ENCODE measurements around the gene LGI4.

DNA sequence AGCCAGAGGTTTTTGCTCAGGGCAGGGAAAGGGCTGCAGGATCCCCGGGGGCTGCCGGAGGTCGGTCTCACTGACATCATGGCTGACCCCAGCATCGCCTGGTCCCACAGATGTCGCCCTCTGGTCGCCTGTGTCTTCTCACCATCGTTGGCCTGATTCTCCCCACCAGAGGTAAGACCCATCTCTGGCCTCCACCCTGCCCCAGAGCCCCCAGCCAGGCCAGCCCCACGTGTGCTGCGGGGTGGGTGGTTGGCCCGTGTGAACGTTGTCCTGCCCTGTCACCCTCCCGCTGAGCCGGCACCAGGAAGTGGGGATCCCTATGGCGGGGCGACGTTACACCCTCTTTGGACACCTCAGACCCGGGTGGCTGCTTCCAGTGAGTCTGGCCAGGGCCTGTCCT, 20.6 kb upstream of the LGI4 start:
- no peak for TF ChIP-seq POLR2A (IDR thresholded peaks at IDR 0.05)
- TF ChIP-seq, protein P1, sequence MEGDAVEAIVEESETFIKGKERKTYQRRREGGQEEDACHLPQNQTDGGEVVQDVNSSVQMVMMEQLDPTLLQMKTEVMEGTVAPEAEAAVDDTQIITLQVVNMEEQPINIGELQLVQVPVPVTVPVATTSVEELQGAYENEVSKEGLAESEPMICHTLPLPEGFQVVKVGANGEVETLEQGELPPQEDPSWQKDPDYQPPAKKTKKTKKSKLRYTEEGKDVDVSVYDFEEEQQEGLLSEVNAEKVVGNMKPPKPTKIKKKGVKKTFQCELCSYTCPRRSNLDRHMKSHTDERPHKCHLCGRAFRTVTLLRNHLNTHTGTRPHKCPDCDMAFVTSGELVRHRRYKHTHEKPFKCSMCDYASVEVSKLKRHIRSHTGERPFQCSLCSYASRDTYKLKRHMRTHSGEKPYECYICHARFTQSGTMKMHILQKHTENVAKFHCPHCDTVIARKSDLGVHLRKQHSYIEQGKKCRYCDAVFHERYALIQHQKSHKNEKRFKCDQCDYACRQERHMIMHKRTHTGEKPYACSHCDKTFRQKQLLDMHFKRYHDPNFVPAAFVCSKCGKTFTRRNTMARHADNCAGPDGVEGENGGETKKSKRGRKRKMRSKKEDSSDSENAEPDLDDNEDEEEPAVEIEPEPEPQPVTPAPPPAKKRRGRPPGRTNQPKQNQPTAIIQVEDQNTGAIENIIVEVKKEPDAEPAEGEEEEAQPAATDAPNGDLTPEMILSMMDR (IDR thresholded peaks at IDR 0.05) = no peak
- no peak for TF ChIP-seq EP300 (IDR thresholded peaks at IDR 0.05)
- TF ChIP-seq POLR2AphosphoS5 (IDR thresholded peaks at IDR 0.05) = no peak
